Ishikawa (cell line): Measurements from ENCODE around the gene SLC38A10.

Source experiments
- EGR1 ChIP-seq: IDR thresholded peaks from 2 replicates; pipeline ENCODE4 v1.6.1; 2012
- NFIC ChIP-seq: IDR thresholded peaks from 2 replicates; pipeline ENCODE4 v1.6.1; 2012
- RAD21 ChIP-seq: IDR thresholded peaks from 2 replicates; pipeline ENCODE4 v1.6.1; 2012; ENCODE audit warnings: low read depth
- TEAD4 ChIP-seq: IDR thresholded peaks from 2 replicates; pipeline ENCODE4 v1.6.1; 2012

GRCh38 chr17:81242421-81243332, 52.4 kb downstream of the SLC38A10 start:
- TF ChIP-seq TEAD4 (no peak), NFIC (no peak), RAD21 (no peak), EGR1 (no peak)
